SK-N-SH treated with all-trans-retinoic acid at 6 μM for 48 hours (cell line): ENCODE results near the gene GAK.

Experiments
- ATAC-seq: fragments of 200-7000 bp; cut with Tn5 transposase; 3 replicates; pipeline ENCODE4 v1.9.1; 2020; ENCODE audit warnings: mild to moderate bottlenecking, moderate library complexity
- ARNTL ChIP-seq: fragments of 450-650 bp; formaldehyde crosslinking; IDR thresholded peaks from 2 replicates; pipeline ENCODE4 v1.5.0; 2020; ENCODE audit warnings: low read depth, mild to moderate bottlenecking, moderate library complexity, borderline replicate concordance
- BACH2 ChIP-seq: fragments of 250-450 bp; sonication (Bioruptor Pico); IDR thresholded peaks from 2 replicates; pipeline ENCODE4 v1.9.0; 2021; ENCODE audit warnings: mild to moderate bottlenecking, borderline replicate concordance
- CSRNP3 ChIP-seq: fragments of 250-450 bp; sonication (Bioruptor Pico); IDR thresholded peaks from 2 replicates; pipeline ENCODE4 v1.5.1; 2021; ENCODE audit warnings: mild to moderate bottlenecking, moderate library complexity
- GLIS3 ChIP-seq: fragments of 250-450 bp; sonication (Bioruptor Pico); IDR thresholded peaks from 2 replicates; pipeline ENCODE4 v1.5.0; 2020; ENCODE audit warnings: mild to moderate bottlenecking, moderate library complexity
- ISL1 ChIP-seq: fragments of 250-450 bp; sonication (Bioruptor Pico); IDR thresholded peaks from 2 replicates; pipeline ENCODE4 v2.1.2; 2022; ENCODE audit warnings: mild to moderate bottlenecking, moderate library complexity
- OSR1 ChIP-seq: fragments of 250-450 bp; sonication (Bioruptor Pico); IDR thresholded peaks from 2 replicates; pipeline ENCODE4 v1.8.0; 2022; ENCODE audit warnings: moderate library complexity, mild to moderate bottlenecking, inconsistent platforms
- PPARA ChIP-seq: fragments of 250-450 bp; sonication (Bioruptor Pico); IDR thresholded peaks from 2 replicates; pipeline ENCODE4 v1.5.0; 2020; ENCODE audit warnings: mild to moderate bottlenecking, borderline replicate concordance
- RARB ChIP-seq: fragments of 250-450 bp; sonication (Bioruptor Pico); IDR thresholded peaks from 2 replicates; pipeline ENCODE4 v1.8.0; 2021; ENCODE audit warnings: mild to moderate bottlenecking, moderate library complexity
- SNAI2 ChIP-seq: fragments of 250-450 bp; sonication (Bioruptor Pico); IDR thresholded peaks from 2 replicates; pipeline ENCODE4 v1.5.0; 2020; ENCODE audit warnings: mild to moderate bottlenecking, moderate library complexity
- TCF4 ChIP-seq: fragments of 250-450 bp; sonication (Bioruptor Pico); IDR thresholded peaks from 2 replicates; pipeline ENCODE4 v1.8.0; 2021; ENCODE audit warnings: mild to moderate bottlenecking, moderate library complexity, borderline replicate concordance
- TOX ChIP-seq: fragments of 250-450 bp; sonication (Bioruptor Pico); IDR thresholded peaks from 2 replicates; pipeline ENCODE4 v1.8.0; 2021; ENCODE audit warnings: mild to moderate bottlenecking, moderate library complexity, borderline replicate concordance
- TSHZ2 ChIP-seq: fragments of 250-450 bp; sonication (Bioruptor Pico); IDR thresholded peaks from 2 replicates; pipeline ENCODE4 v1.5.0; 2020; ENCODE audit warnings: mild to moderate bottlenecking, moderate library complexity
- ZC3H10 ChIP-seq: fragments of 250-450 bp; sonication (Bioruptor Pico); IDR thresholded peaks from 2 replicates; pipeline ENCODE4 v1.5.1; 2021; ENCODE audit warnings: mild to moderate bottlenecking, moderate library complexity
- ZFP3 ChIP-seq: fragments of 250-450 bp; sonication (Bioruptor Pico); IDR thresholded peaks from 2 replicates; pipeline ENCODE4 v1.5.0; 2020; ENCODE audit warnings: mild to moderate bottlenecking, moderate library complexity
- ZFP30 ChIP-seq: fragments of 450-650 bp; formaldehyde crosslinking; IDR thresholded peaks from 2 replicates; pipeline ENCODE4 v1.5.0; 2022; ENCODE audit warnings: mild to moderate bottlenecking, moderate library complexity
- ZNF565 ChIP-seq: fragments of 450-650 bp; formaldehyde crosslinking; conservative IDR thresholded peaks from 2 replicates; pipeline ENCODE4 v1.5.0; 2020; ENCODE audit warnings: low read depth, mild to moderate bottlenecking, moderate library complexity
- ZNF8 ChIP-seq: fragments of 450-650 bp; formaldehyde crosslinking; IDR thresholded peaks from 2 replicates; pipeline ENCODE4 v1.5.0; 2020; ENCODE audit warnings: mild to moderate bottlenecking, moderate library complexity
- TF ChIP-seq, protein P1 (sequence below): fragments of 250-450 bp; sonication (Bioruptor Pico); IDR thresholded peaks from 2 replicates; pipeline ENCODE4 v1.8.0; 2020; ENCODE audit warnings: mild to moderate bottlenecking, moderate library complexity, borderline replicate concordance
- TF ChIP-seq, protein P2 (sequence below): fragments of 250-450 bp; sonication (Bioruptor Pico); IDR thresholded peaks from 2 replicates; pipeline ENCODE4 v1.8.0; 2021; ENCODE audit warnings: low read depth, mild to moderate bottlenecking, moderate library complexity, borderline replicate concordance
- TF ChIP-seq, protein P3 (sequence below): fragments of 250-450 bp; sonication (Bioruptor Pico); IDR thresholded peaks from 2 replicates; pipeline ENCODE4 v1.5.1; 2020; ENCODE audit warnings: low read depth, mild to moderate bottlenecking, moderate library complexity

The GAK gene

DNA sequence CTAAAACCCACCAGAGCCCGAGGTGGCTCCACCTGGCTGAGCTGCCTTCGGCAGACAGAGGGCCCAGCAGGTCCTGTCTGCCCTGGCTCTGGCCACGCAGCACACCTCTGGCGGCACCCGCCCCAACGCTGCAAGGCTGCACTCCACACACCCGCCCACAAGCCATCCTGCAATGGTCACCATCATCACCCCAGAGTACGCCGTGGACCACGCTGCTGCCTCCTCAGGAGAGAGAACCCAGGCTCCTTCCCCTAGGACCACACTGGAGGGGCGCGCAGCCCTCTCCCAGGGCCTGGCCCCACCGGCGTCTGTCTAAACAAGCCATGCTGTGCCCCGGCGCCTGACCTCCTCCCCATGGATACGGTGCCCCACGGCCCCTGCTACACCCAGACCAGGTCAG lies 66.5 kb downstream of the GAK start:
- ATAC-seq, result no peak
- TF ChIP-seq ZNF565 (CRISPR knock-in tag), result no peak
- TF ChIP-seq ZFP3, result no peak
- no peak for TF ChIP-seq BACH2 (CRISPR knock-in tag)
- no peak for TF ChIP-seq ISL1 (CRISPR knock-in tag)
- TF ChIP-seq TCF4 (CRISPR knock-in tag), result no peak
- TF ChIP-seq RARB, result no peak
- TF ChIP-seq, all 23 proteins: peak for 0

GRCh38 chr4:865121-865465 lies 67.0 kb downstream of the GAK start:
- TF ChIP-seq ZC3H10 (CRISPR knock-in tag) (no peak), ZFP3 (no peak), SNAI2 (CRISPR knock-in tag) (no peak), TOX (no peak), BACH2 (CRISPR knock-in tag) (no peak)
- TF ChIP-seq, protein P1, sequence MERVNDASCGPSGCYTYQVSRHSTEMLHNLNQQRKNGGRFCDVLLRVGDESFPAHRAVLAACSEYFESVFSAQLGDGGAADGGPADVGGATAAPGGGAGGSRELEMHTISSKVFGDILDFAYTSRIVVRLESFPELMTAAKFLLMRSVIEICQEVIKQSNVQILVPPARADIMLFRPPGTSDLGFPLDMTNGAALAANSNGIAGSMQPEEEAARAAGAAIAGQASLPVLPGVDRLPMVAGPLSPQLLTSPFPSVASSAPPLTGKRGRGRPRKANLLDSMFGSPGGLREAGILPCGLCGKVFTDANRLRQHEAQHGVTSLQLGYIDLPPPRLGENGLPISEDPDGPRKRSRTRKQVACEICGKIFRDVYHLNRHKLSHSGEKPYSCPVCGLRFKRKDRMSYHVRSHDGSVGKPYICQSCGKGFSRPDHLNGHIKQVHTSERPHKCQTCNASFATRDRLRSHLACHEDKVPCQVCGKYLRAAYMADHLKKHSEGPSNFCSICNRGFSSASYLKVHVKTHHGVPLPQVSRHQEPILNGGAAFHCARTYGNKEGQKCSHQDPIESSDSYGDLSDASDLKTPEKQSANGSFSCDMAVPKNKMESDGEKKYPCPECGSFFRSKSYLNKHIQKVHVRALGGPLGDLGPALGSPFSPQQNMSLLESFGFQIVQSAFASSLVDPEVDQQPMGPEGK (CRISPR knock-in tag), result no peak
- TF ChIP-seq, protein P2, sequence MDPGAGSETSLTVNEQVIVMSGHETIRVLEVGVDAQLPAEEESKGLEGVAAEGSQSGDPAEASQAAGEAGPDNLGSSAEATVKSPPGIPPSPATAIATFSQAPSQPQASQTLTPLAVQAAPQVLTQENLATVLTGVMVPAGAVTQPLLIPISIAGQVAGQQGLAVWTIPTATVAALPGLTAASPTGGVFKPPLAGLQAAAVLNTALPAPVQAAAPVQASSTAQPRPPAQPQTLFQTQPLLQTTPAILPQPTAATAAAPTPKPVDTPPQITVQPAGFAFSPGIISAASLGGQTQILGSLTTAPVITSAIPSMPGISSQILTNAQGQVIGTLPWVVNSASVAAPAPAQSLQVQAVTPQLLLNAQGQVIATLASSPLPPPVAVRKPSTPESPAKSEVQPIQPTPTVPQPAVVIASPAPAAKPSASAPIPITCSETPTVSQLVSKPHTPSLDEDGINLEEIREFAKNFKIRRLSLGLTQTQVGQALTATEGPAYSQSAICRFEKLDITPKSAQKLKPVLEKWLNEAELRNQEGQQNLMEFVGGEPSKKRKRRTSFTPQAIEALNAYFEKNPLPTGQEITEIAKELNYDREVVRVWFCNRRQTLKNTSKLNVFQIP (CRISPR knock-in tag), result no peak
- TF ChIP-seq, protein P3, sequence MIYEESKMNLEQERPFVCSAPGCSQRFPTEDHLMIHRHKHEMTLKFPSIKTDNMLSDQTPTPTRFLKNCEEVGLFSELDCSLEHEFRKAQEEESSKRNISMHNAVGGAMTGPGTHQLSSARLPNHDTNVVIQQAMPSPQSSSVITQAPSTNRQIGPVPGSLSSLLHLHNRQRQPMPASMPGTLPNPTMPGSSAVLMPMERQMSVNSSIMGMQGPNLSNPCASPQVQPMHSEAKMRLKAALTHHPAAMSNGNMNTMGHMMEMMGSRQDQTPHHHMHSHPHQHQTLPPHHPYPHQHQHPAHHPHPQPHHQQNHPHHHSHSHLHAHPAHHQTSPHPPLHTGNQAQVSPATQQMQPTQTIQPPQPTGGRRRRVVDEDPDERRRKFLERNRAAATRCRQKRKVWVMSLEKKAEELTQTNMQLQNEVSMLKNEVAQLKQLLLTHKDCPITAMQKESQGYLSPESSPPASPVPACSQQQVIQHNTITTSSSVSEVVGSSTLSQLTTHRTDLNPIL (CRISPR knock-in tag), result no peak
- no peak for ATAC-seq

- ATAC-seq, result no peak
- TF ChIP-seq ZC3H10 (CRISPR knock-in tag) (no peak), BACH2 (CRISPR knock-in tag) (no peak), TOX (no peak), ZFP30 (CRISPR knock-in tag) (no peak), TSHZ2 (CRISPR knock-in tag) (no peak), ARNTL (CRISPR knock-in tag) (no peak), TCF4 (CRISPR knock-in tag) (no peak), PPARA (CRISPR knock-in tag) (no peak)
- TF ChIP-seq, all 23 proteins: peak for 0
Measured at GRCh38 chr4:864456-865120, 67.5 kb downstream of the GAK start.

DNA sequence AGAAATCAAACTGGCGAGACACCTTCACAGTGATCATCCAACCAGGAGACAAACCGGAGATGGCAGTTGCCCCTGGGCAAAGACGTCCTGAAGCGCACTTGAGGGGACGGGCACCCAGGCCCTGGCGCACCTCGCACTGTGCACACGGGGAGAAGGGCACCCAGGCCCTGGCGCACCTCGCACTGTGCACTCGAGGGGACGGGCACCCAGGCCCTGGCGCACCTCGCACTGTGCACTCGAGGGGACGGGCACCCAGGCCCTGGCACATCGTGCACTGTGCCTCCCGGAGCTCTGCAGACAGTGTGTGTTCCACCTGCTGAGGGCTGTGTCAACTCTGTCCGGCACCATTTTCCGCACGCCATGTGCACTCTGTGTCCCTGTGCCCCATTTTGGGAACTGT lies 71.6 kb downstream of the GAK start:
- ATAC-seq, result no peak
- no peak for TF ChIP-seq PPARA (CRISPR knock-in tag)
- TF ChIP-seq ISL1 (CRISPR knock-in tag), result no peak
- no peak for TF ChIP-seq TOX
- no peak for TF ChIP-seq ZC3H10 (CRISPR knock-in tag)
- TF ChIP-seq BACH2 (CRISPR knock-in tag), result no peak
- no peak for TF ChIP-seq ARNTL (CRISPR knock-in tag)
- no peak for TF ChIP-seq SNAI2 (CRISPR knock-in tag)
- no peak for TF ChIP-seq OSR1 (CRISPR knock-in tag)
- TF ChIP-seq ZNF8 (CRISPR knock-in tag), result no peak
- TF ChIP-seq CSRNP3 (CRISPR knock-in tag), result no peak
- TF ChIP-seq TSHZ2 (CRISPR knock-in tag), result no peak
- TF ChIP-seq GLIS3 (CRISPR knock-in tag), result no peak
- TF ChIP-seq ZFP3, result no peak
- TF ChIP-seq, protein P2 (CRISPR knock-in tag), result no peak
